ENCODE measurements around the gene KIF5C.

GRCh38 chr2:148967578-148967977, 92.6 kb downstream of the KIF5C start:
- TF ChIP-seq, protein P1, sequence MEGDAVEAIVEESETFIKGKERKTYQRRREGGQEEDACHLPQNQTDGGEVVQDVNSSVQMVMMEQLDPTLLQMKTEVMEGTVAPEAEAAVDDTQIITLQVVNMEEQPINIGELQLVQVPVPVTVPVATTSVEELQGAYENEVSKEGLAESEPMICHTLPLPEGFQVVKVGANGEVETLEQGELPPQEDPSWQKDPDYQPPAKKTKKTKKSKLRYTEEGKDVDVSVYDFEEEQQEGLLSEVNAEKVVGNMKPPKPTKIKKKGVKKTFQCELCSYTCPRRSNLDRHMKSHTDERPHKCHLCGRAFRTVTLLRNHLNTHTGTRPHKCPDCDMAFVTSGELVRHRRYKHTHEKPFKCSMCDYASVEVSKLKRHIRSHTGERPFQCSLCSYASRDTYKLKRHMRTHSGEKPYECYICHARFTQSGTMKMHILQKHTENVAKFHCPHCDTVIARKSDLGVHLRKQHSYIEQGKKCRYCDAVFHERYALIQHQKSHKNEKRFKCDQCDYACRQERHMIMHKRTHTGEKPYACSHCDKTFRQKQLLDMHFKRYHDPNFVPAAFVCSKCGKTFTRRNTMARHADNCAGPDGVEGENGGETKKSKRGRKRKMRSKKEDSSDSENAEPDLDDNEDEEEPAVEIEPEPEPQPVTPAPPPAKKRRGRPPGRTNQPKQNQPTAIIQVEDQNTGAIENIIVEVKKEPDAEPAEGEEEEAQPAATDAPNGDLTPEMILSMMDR (IDR thresholded peaks at IDR 0.05): no peak
- TF ChIP-seq POLR2A (IDR thresholded peaks at IDR 0.05): no peak
- no peak for TF ChIP-seq POLR2AphosphoS5 (IDR thresholded peaks at IDR 0.05)

Data from breast epithelium (tissue), 3 donors.